NCI-H2227 treated with DMSO at 0.1 percent for 48 hours (cell line): ENCODE results near the gene CTAG1A.
"Not testable (repeated sequence)": the region's sequence is repeated elsewhere in the genome, so short reads cannot be mapped to it uniquely, and the experiment has no call there.

Source experiments
- DNase-seq: peaks from one replicate; lab custom pipeline; 2025; lab: John Stamatoyannopoulos, UW

Gene CTAG1A

GRCh38 chrX:154619182-154619581 is 34.2 kb downstream of the CTAG1A start, which contains the start of gene CTAG1B:
Gene CTAG1B, minus strand, starts transcription at chrX:154619282. Its CDS starts 64 bp downstream, at chrX:154619218.
- DNase-seq = not testable (repeated sequence)

- DNase-seq = not testable (repeated sequence)
Measured at GRCh38 chrX:154620767-154621414, 36.0 kb downstream of the CTAG1A start.

GRCh38 chrX:154628960-154629359 is 44.0 kb downstream of the CTAG1A start:
- DNase-seq = not testable (repeated sequence)

GRCh38 chrX:154630949-154631348 is 46.0 kb downstream of the CTAG1A start:
- DNase-seq = not testable (repeated sequence)

- DNase-seq = not testable (repeated sequence)
Measured at GRCh38 chrX:154633661-154634060, 48.7 kb downstream of the CTAG1A start.
